ENCODE data around the gene FNDC7.
"Not testable (repeated sequence)": the region's sequence is repeated elsewhere in the genome, so short reads cannot be mapped to it uniquely, and the experiment has no call there.

Gene FNDC7

DNA sequence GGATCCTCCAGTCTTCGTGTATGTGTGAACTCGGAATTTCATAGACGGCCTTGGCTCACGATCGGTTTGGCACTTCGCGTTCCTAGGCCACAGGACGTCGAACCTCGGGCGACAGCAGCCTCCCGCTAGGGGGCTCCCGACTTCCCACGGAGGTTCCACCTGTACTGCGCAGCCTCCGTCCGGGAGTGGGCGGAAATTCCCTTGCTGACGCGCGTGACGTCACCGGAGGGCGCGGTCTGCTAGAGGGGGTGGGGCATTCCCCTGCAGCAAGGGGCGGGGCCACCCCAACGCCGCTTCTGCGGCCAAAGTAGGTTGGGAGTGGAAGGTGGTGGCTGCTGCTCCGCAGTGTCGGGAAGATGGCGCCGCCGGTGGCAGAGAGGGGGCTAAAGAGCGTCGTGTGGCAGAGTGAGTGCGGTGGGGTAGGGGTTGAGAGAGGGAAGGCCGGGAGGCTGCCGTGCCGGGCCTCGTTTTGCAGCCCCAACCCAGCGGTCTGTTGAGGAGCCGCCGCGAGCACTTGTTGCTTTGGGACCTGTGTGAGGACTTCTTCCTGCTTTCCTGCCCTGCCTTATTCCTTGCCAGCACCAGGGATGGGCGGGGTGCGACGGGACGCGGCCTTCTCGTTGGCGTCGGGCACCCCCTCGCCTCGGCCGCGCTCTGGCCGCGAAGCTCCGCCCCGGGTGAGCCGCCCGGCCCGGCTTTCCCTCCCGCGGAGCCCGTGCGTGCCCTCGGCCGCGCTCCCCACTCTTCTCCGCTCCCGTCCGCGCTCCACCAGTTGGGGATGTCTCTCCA, 33.9 kb downstream of the FNDC7 start, which contains the start of gene STXBP3:
Gene STXBP3, plus strand, starts transcription at position 293 of the 789 bp plus-strand sequence. Its CDS starts 64 bp downstream, at position 357.
- H3K4me3 ChIP-seq (ENCODE audit: low read length): peak within 1 kb of the TSS; percentile 99
- no peak for TF ChIP-seq ZNF274 (IDR thresholded peaks at IDR 0.05; ENCODE audit: low read depth, low read length)

DNA sequence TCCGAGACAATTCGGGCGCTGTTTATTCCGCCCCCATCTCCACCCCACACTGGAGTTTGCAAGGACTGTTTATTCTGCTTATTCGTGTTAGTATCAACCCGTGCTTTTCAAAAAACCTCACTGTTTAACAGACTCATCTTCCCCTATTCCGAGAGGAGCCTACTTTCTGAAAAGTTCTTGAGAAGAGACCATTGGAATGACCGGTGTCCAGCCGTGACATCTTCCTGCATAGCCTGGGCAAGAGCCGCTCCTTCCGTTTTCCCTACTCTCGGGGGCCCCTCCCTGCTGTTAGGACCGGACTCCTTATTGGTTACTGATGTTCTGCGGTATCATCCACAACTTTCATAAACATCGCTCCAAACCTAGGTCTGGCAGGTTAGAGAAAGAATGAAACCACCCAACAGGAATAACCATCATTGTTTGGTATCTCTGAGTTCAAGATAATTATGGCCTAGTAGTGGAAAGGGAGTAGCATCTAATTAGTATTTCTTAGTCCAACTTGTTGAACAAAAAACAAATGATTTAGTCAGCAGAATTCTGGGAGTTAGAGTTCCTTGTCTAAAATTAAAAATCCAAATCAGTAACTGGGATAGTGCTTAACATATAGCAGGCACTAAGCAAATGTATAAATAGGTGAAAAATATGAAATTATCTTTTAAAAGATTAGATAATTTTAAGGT, 34.6 kb downstream of the FNDC7 start:
- peak overlapping the region; percentile 99 for H3K4me3 ChIP-seq (ENCODE audit: low read length)
- TF ChIP-seq ZNF274 (IDR thresholded peaks at IDR 0.05; ENCODE audit: low read depth, low read length): no peak

DNA sequence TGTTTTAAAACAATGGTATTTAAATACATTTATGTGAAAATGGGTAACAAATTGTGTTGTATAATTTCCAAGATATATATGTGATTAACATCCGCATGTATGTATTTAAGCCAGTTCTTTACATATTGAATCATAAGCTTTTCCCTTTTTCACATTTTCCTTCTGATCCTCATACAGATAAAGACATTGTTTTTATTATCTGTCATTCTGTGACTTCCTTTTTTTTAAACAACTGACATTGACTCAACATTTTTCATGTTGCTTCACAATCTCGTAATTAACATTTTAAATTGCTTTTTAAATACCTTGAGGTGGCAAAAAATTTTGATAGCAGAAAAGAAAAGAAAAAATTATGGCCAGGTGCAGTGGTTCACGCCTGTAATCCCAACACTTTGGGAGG, 35.2 kb downstream of the FNDC7 start:
- no peak for TF ChIP-seq ZNF274 (IDR thresholded peaks at IDR 0.05; ENCODE audit: low read depth, low read length)
- no peak overlapping the region; the same call in 1 of the 2 replicates for H3K4me3 ChIP-seq (ENCODE audit: low read length)

DNA sequence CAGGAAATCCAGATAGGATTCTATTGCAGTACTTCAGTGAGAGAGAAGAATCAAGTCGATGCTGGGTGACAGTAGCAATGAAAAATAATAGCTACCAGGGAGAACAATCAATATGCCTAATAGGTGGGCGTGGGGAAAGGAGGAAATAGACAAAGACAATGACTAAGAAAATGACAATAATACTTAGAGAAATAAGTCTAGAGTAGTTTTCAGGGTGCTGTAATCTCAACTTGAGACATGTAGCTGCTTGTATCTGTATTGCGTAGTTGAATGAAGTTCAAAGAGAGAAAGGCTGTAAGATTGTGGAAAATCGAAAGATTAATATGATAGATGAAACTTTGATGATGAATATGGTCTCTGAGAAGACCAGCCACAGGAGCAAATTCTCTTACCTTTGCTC, 36.4 kb downstream of the FNDC7 start:
- no peak for TF ChIP-seq ZNF274 (IDR thresholded peaks at IDR 0.05; ENCODE audit: low read depth, low read length)
- no peak overlapping the region for H3K4me3 ChIP-seq (ENCODE audit: low read length)

DNA sequence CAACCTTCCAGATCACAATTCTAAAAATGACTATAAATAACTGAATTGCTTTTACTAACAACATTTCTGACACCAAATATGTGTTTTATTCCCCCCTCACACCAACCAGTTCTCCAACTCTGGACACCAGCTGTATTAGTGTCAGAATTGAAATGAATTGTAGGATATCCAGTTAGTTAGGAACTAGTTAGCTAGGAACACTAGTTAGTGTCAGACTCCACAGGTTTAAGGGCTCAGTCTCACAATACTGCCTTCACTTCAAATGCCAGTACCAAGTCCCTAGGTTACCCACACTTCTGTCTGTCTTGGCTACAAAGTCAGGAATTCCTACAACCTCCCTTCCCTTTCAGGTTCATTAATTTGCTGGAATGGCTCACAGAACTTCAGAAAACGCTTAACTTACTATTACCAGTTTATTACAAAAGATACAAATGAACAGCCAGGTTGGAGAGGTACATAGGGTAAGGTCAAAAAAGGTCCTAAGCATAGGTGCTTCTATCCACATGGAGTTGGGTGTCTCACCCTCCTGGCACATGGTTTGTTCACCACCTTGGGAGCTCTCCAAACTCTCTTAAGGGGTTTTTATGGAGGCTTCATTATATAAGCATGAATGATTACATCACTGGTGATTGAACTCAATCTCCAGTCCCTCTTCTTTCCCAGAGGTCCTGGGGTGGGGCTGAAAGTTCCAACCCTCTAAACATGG, 37.9 kb downstream of the FNDC7 start:
- no peak overlapping the region for H3K4me3 ChIP-seq (ENCODE audit: low read length)
- no peak for TF ChIP-seq ZNF274 (IDR thresholded peaks at IDR 0.05; ENCODE audit: low read depth, low read length)

DNA sequence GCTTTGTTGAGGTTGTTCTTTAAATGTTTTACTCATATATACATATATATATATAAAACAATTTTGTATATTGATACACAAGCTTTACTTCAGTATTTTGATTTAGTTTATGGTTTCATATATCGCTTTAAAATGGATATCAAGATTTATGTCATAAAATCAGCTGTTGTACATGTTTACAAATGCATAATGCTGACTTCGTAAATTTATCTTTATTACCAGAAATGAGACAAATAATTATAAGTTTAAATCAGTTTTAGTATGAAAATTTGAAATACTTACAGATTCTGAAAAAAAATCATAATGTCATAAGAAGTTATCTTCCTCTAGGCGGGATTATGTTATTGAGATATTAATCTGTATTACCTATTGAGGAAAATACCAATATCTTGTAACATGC, 40.7 kb downstream of the FNDC7 start:
- no peak for TF ChIP-seq ZNF274 (IDR thresholded peaks at IDR 0.05; ENCODE audit: low read depth, low read length)
- H3K4me3 ChIP-seq (ENCODE audit: low read length): no peak overlapping the region

DNA sequence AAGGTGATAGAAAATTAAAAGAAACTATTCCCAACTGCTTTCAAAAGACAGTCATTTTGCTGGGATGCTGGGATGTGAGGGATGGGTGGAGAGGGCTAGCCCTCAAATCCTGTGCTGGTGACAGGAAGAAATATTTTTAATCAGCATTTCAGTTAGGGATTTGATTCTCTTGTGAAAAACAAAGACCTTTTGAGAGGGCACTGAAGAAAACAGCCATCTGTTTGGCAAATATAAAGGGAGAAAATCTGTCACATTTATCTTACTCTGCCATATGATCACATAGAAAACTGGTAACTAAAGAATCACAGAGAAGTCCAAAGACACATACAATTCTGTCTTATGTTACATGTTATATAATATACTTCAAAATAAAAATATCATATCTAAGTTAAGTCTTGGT, 46.1 kb downstream of the FNDC7 start:
- no peak overlapping the region for H3K4me3 ChIP-seq (ENCODE audit: low read length)
- TF ChIP-seq ZNF274 (IDR thresholded peaks at IDR 0.05; ENCODE audit: low read depth, low read length): no peak

DNA sequence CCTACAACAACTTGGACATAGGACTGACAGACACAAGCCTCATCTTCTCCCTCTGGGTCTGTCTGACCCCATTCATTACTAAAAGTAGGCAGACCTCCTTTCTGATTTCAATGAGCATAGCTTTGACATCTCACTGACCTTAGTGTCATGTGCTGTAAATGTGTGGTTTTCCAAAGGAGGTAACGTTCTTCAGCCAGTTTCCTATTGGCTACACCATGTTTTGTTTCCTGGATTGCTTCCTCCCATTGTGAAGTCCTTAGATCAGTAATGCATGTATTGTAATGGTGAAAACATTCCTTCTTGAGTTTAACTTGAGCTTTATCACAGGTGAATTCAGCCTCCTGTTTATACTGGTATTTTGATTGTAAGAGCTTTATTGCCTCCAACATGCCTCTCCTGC, 54.4 kb downstream of the FNDC7 start:
- no peak for TF ChIP-seq ZNF274 (IDR thresholded peaks at IDR 0.05; ENCODE audit: low read depth, low read length)
- H3K4me3 ChIP-seq (ENCODE audit: low read length): no peak overlapping the region

DNA sequence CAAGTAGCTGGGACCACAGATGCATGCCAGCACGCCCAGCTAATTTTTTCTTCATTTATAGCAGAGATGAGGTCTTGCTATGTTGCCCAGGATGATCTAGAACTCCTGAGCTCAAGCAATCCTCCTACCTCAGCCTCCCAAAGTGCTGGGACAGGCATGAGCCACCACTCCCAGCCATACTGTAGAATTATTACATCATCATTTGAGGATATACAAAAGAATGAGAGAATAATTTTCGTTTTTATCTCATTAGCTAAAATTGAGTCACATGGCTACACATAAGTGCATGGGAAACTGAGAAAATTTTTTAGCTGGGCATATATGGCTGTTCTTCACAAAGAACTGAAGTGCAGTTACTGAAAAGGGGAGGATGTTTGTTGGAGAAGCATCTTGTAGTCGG, 55.0 kb downstream of the FNDC7 start:
- no peak for TF ChIP-seq ZNF274 (IDR thresholded peaks at IDR 0.05; ENCODE audit: low read depth, low read length)
- H3K4me3 ChIP-seq (ENCODE audit: low read length): no peak overlapping the region

DNA sequence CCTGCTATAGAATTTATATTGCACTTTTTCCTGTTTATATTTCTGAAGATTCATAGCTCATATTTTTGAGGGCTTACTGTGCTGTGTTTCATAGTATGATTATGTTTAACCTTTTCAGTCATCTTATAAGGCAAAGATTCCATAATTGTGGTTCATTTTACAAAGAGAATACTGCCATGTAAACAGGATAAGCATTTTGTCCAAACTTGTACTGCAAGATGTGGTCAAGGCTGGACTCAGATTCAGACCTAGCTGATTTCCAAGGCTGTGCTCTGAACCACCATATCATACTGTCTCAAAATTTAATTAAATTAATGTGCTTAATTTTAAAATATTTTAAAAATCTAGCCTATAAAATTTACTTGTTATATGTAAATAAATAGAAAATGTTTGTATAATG, 65.1 kb downstream of the FNDC7 start:
- H3K4me3 ChIP-seq (ENCODE audit: low read length): no peak overlapping the region
- no peak for TF ChIP-seq ZNF274 (IDR thresholded peaks at IDR 0.05; ENCODE audit: low read depth, low read length)

DNA sequence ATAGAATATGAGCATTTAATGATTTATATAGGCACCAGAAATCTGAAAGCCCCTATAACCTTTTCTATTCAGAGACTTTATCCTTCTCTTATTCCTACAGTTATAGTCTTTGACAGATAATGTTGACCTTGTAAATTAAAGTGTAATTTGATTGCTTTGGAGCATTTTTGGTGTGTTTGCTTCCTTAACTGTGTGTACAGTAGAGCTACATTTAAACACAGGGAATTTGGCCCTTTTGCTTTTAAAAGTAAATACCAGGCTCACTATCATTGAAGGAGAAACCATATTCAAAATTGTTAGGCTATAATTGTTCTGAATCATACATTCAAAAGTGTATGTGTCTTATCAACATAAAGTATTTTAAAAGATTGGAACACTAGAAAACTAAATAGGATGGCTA, 66.7 kb downstream of the FNDC7 start:
- H3K4me3 ChIP-seq (ENCODE audit: low read length): no peak overlapping the region
- TF ChIP-seq ZNF274 (IDR thresholded peaks at IDR 0.05; ENCODE audit: low read depth, low read length): no peak

DNA sequence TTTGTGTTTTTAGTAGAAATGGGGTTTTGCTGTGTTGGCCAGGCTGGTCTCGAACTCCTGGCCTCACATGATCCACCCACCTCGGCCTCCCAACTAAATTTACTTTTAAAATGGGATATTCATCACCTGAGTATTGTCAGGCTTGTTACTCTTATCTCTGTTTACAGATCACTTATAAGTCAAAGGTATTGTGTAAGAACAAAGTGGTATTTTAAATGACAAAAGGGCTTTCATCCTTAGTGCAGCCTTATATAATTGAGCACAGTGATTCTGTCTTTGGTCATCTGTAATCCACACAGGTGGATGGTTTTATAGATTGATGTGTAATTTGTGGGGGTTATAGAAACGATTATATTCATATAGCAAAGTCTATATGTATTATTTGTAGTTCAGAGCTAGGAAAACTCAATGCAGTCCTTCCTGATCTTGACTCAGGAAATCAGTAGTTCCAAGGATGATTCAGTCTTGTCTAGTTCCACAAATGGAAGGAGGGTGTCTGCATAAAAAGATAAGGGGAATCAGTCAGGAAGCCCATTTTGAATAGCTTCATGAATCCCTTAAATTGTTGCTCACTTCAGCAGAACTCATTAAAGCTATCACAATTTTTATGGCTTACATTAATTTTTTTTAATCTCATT, 68.3 kb downstream of the FNDC7 start:
- no peak for TF ChIP-seq ZNF274 (IDR thresholded peaks at IDR 0.05; ENCODE audit: low read depth, low read length)
- no peak overlapping the region for H3K4me3 ChIP-seq (ENCODE audit: low read length)

DNA sequence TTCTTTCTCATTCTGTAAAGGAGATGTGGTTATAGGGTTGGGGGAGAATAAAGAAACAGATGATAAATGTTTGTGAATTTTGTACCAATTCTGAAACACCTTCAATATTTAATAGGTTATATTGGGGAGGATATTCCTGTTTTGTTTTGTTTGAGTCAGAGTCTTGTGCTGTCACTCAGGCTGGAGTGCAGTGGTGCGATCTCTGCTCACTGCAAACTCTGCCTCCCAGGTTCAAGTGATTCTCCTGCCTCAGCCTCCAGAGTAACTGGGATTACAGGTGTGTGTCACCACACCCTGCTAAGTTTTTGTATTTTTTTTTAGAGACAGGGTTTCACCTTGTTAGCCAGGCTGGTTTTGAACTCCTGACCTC, 68.9 kb downstream of the FNDC7 start:
- H3K4me3 ChIP-seq (ENCODE audit: low read length): not testable (repeated sequence)

DNA sequence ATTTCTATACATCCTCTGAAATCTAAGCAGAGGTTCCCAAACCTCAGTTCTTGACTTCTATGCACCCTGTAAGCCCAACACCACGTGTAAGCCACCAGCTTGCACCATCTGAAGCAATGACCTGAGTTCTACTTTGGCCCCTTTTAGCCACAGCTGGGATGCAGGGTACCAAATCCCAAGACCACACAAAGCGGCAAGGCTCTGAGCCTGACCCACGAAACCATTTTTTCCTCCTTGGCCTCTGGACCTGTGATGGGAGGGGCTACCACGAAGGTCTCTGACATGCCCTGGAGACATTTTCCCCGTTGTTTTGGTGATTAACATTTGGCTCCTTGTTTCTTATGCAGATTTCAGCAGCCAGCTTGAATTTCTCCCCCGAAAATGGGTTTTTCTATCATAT, 72.6 kb downstream of the FNDC7 start:
- no peak for TF ChIP-seq ZNF274 (IDR thresholded peaks at IDR 0.05; ENCODE audit: low read depth, low read length)
- H3K4me3 ChIP-seq (ENCODE audit: low read length): no peak overlapping the region

Data from GM08714 (cell line).